ENCODE results near the gene CDC25A. TPM values are rescaled to one million over a fixed set of nuclear protein-coding genes. Genes with fewer than 3 reads are reported as not detected.
"Not testable (repeated sequence)": the region's sequence is repeated elsewhere in the genome, so short reads cannot be mapped to it uniquely, and the experiment has no call there.

The CDC25A gene
- total and polyA plus RNA-seq, 5 experiments from 2014 or later: not detected

- Mint-ChIP-seq H3K27ac (peak overlapping the region; percentile 46 to 91 (median 82)), H3K4me3 (peak overlapping the region; percentile 10 to 79 (median 46)), H3K4me1 (peaks cover 5 to 18% (median 10%) of the 10 kb centered on the region in 4 donors)
- ATAC-seq (peak; percentile 72 to 82), DNase-seq (peak in 6 of 10 donors; percentile 5 to 43 (median 28))
- POLR2A ChIA-PET: interaction anchor here (0.6 to 1.5 kb wide), 2 partner anchors 24 to 119 kb away, joined by 3 to 4 read pairs; no protein-coding TSS in a partner anchor
- H3K36me3 Mint-ChIP-seq, H3K27me3 Mint-ChIP-seq, H3K9me3 Mint-ChIP-seq: not testable (repeated sequence)
Measured at GRCh38 chr3:48112108-48112791, 76.0 kb downstream of the CDC25A start.

DNA sequence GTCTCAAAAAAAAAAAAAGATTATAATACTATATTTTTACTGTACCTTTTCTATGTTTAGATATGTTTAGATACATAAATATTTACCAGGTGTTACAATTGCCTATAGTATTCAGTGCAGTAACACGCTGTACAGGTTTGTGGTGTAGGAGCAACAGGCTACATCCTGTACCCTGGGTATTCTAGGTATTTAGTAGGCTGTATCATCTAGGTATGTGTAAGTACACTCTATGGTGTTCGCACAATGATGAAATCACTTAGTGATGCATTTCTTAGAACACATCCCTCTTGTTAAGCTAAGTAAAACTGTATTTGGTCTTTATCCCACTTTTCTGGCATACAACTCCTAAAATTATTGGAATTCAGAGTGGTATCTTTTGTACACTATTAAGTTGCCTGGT is 77.8 kb downstream of the CDC25A start:
- H3K36me3 Mint-ChIP-seq: no peaks in the 10 kb centered on the region
- peaks cover 0 to 4% (median 0%) of the 10 kb centered on the region in 9 donors for H3K9me3 Mint-ChIP-seq
- H3K4me1 Mint-ChIP-seq: peaks cover 5 to 18% (median 10%) of the 10 kb centered on the region in 4 donors
- DNase-seq: no peak
- H3K27me3 Mint-ChIP-seq: peaks cover 0 to 3% (median 0%) of the 10 kb centered on the region in 5 donors
- ATAC-seq: no peak
- POLR2A ChIA-PET: no interaction called here
- no peak overlapping the region for H3K27ac Mint-ChIP-seq
- no peak overlapping the region for H3K4me3 Mint-ChIP-seq

GRCh38 chr3:48107227-48107626 is 81.0 kb downstream of the CDC25A start:
- ATAC-seq: no peak
- Mint-ChIP-seq H3K4me1 (peaks cover 0 to 6% (median 2%) of the 10 kb centered on the region in 4 donors), H3K27me3 (peaks cover 0 to 4% (median 0%) of the 10 kb centered on the region in 5 donors), H3K36me3 (no peaks in the 10 kb centered on the region), H3K27ac (no peak overlapping the region), H3K9me3 (peaks cover 0 to 4% (median 0%) of the 10 kb centered on the region in 9 donors), H3K4me3 (no peak overlapping the region)
- POLR2A ChIA-PET: no interaction called here
- no peak for DNase-seq

Small RNA genes lying within 50 kb of the gene (microRNA-seq; reads per million reads assigned to microRNA genes)
- 4.8 reads per million, percentile 11 among the genes with 10 or more reads in this experiment for gene MIR4443 (ENCODE audit: borderline microRNAs expressed)

Other genes with a start within 250 kb of the CDC25A start
- gene MAP4, start 172.0 kb downstream of the CDC25A start, total RNA-seq: 10 to 100 TPM; 53.0 to 56.8 TPM
- 10 to 100 TPM; 17.8 to 29.5 (median 25.2) TPM for gene MAP4, start 172.0 kb downstream of the CDC25A start, polyA plus RNA-seq
- not detected for gene CAMP, start 35.1 kb upstream of the CDC25A start, total RNA-seq
- gene CAMP, start 35.1 kb upstream of the CDC25A start, polyA plus RNA-seq: not detected
- 10 to 100 TPM; 37.6 to 39.2 TPM for gene ZNF589, start 52.7 kb upstream of the CDC25A start, total RNA-seq
- gene ZNF589, start 52.7 kb upstream of the CDC25A start, polyA plus RNA-seq: 1 to 10 TPM; 4.7 to 9.7 (median 6.6) TPM
- 10 to 100 TPM; 34.3 to 40.4 TPM for gene NME6, start 113.0 kb upstream of the CDC25A start, total RNA-seq
- gene NME6, start 113.0 kb upstream of the CDC25A start, polyA plus RNA-seq: 10 to 100 TPM; 47.7 to 50.3 (median 48.6) TPM
- gene SPINK8, start 145.2 kb upstream of the CDC25A start, total RNA-seq: not detected
- gene SPINK8, start 145.2 kb upstream of the CDC25A start, polyA plus RNA-seq: not detected
- not detected for gene FBXW12, start 183.8 kb upstream of the CDC25A start, total RNA-seq
- gene FBXW12, start 183.8 kb upstream of the CDC25A start, polyA plus RNA-seq: not detected
- gene PLXNB1, start 241.7 kb upstream of the CDC25A start, total RNA-seq: 1 to 10 TPM; 2.0 to 3.2 TPM
- not detected for gene PLXNB1, start 241.7 kb upstream of the CDC25A start, polyA plus RNA-seq